Activated T-helper 1 cell treated with anti-CD3 and anti-CD28 coated beads, Interleukin-12 subunit alpha, Interleukin-12 subunit beta, Interleukin-2, Interleukin-4 antibody, amounts not matched to agents 30 ng/mL and 10 ng/mL and 1 ng/mL, durations not matched to agents 14 hours and 24 hours and 36 hours (primary cell): ENCODE measurements around the gene PPP1CA. TPM values are rescaled to one million over a fixed set of nuclear protein-coding genes. Genes with fewer than 3 reads are reported as not detected.
A peak's percentile ranks its signal among the peaks of the same experiment; 100 is the strongest.

ENCODE experiments used
- DNase-seq: peaks from one replicate; pipeline ENCODE4 v3.0.0; 2021; ENCODE audit warnings: low spot score
- H3K27ac Mint-ChIP-seq: one replicate; pipeline ENCODE4 v1.8.0; 2021; ENCODE audit warnings: mild to moderate bottlenecking, mixed read lengths
- H3K27me3 Mint-ChIP-seq: one replicate; pipeline ENCODE4 v1.8.0; 2022; ENCODE audit warnings: mild to moderate bottlenecking, moderate library complexity, mixed read lengths; ENCODE audit not compliant: insufficient read depth
- H3K36me3 Mint-ChIP-seq: one replicate; pipeline ENCODE4 v1.8.0; 2021; ENCODE audit warnings: low read depth, mixed read lengths
- H3K4me1 Mint-ChIP-seq: one replicate; pipeline ENCODE4 v1.8.0; 2021; ENCODE audit warnings: low read depth, mixed read lengths
- H3K4me3 Mint-ChIP-seq: one replicate; pipeline ENCODE4 v1.8.0; 2021; ENCODE audit warnings: mild to moderate bottlenecking, moderate library complexity, mixed read lengths
- H3K9me3 Mint-ChIP-seq: one replicate; pipeline ENCODE4 v1.8.0; 2021; ENCODE audit warnings: mixed read lengths
- intact Hi-C: fragments of 100-400 bp; cut with micrococcal nuclease; formaldehyde crosslinking; loops from one replicate; pipeline ENCODE4 v1.15.1; 2024
- total RNA-seq: library from RNA; stranded (reverse); gene quantifications from 2 replicates; pipeline ENCODE4 v1.2.3, GENCODE V29; 2022

The PPP1CA gene
- total RNA-seq, 1 donor from 2014 or later = 260 TPM

GRCh38 chr11:67418476-67419281 lies 17.0 kb upstream of the PPP1CA start:
- Mint-ChIP-seq H3K9me3 (no peaks in the 10 kb centered on the region), H3K27me3 (peaks cover 20% of the 10 kb centered on the region), H3K36me3 (no peaks in the 10 kb centered on the region), H3K27ac (no peak overlapping the region), H3K4me3 (peak overlapping the region; percentile 37), H3K4me1 (peaks cover 22% of the 10 kb centered on the region)
- intact Hi-C loops = no loop called here
- DNase-seq = no peak

DNA sequence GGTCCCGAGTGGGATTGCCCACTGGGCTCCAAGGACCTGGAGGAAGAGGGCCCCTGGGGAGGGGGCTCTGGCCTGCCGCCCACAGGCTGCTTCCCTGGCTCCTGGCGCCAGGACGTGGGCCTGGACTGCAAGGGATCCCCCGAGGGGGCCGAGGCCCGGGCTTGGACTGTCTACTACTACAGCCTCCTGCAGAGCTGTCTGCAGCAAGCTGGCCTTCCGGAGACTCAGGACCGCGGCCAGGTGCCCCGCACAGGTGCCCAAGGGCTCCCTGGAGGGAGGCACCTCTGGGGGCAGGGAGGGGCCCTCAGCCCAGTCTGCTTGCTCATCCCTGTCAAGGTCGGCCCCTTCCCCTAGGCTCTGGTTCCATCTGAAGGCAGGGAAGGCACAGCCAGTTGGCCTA lies 15.8 kb upstream of the PPP1CA start:
- intact Hi-C loops = no loop called here
- no peaks in the 10 kb centered on the region for H3K9me3 Mint-ChIP-seq
- peaks cover 3% of the 10 kb centered on the region for H3K36me3 Mint-ChIP-seq
- peaks cover 20% of the 10 kb centered on the region for H3K27me3 Mint-ChIP-seq
- H3K4me1 Mint-ChIP-seq = peaks cover 26% of the 10 kb centered on the region
- DNase-seq = no peak
- no peak overlapping the region for H3K4me3 Mint-ChIP-seq
- no peak overlapping the region for H3K27ac Mint-ChIP-seq

DNA sequence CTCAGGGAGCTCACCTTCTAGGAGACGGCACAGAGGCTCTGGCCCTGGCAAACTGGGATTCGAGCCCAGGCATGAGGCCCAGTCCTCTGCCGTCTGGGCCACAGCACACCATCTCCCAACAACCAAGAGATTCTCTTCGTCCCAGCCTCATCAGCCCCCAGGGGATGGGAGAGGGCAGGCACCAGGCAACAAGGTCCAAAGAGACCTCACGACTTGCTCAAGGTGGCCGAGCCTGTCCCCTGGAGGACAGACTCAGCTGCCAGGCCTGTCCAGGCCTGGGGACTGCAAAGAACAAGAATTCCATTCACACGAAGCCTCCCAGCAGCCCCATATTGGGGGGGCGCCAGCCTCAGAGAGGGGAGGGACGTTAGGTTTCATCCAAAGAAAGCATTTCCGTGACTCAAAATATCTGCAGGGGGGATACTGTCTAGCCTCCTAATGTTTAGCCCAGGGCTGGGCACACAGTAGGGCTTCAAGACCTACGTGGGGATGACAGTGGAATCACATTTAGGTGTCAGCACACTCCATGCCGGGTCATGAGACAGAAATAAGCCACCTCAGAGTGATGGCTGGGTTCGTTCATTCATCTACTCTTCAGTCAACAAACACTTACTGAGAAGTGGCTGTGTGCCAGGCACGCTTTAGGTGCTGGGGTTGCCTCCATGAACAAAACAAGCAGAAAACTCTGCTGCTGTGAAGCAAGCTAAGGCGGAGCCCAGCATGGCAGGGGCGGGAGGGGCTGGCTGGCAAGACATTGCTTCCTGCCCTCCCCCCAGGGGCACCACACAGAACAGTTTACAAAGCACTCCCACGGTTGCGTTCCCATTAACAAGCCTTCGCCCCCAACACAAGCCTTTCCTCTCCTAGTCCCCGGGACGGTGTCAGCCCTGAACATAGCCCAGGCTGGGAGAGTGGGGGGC lies 15.0 kb upstream of the PPP1CA start:
- DNase-seq = no peak
- Mint-ChIP-seq H3K27ac (peak overlapping the region; percentile 15), H3K4me1 (peaks cover 33% of the 10 kb centered on the region), H3K36me3 (peaks cover 3% of the 10 kb centered on the region), H3K4me3 (no peak overlapping the region), H3K27me3 (peaks cover 20% of the 10 kb centered on the region), H3K9me3 (no peaks in the 10 kb centered on the region)
- intact Hi-C loops = no loop called here

- Mint-ChIP-seq H3K36me3 (peaks cover 3% of the 10 kb centered on the region), H3K27ac (no peak within 1 kb of the TSS), H3K27me3 (peaks cover 20% of the 10 kb centered on the region), H3K4me3 (no peak within 1 kb of the TSS), H3K4me1 (peaks cover 31% of the 10 kb centered on the region), H3K9me3 (no peaks in the 10 kb centered on the region)
- intact Hi-C loops = no loop called here
- no peak for DNase-seq
Observed at GRCh38 chr11:67415501-67416304, 14.0 kb upstream of the PPP1CA start, which contains the start of gene CARNS1. TSS of gene CARNS1 (plus strand) at chr11:67415678. CDS start at chr11:67416200, 522 bp downstream.

DNA sequence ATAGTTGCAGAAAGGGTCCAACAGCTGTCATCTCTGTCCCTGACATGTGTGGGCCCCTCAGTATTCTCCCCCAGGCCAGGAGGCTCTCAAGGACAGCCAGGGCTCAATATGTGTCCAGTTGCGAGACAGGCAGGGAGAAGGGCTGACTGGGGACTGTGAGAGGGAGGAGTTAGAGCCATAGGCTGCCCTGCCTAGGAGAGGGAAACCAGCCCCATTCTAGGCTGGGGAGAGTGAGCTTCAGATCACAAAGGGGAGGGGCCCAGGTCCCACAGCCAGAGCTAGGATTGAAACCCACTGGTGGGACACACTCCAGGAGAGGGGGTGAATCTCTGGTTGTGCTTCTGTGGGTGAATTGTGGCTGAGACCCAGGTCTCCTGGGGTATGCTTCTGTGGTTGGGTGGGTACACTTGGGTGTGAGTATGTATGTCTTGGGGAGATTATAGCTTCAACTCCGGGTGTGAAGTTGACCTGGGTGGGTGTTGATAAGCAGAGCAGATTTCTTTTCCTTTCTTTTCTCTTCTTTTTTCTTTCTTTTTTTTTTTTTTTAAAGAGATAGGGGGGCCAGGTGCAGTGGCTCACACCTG lies 11.7 kb upstream of the PPP1CA start:
- H3K27ac Mint-ChIP-seq = peak overlapping the region; percentile 38
- H3K9me3 Mint-ChIP-seq = no peaks in the 10 kb centered on the region
- peaks cover 20% of the 10 kb centered on the region for H3K27me3 Mint-ChIP-seq
- peaks cover 45% of the 10 kb centered on the region for H3K4me1 Mint-ChIP-seq
- peaks cover 11% of the 10 kb centered on the region for H3K36me3 Mint-ChIP-seq
- no peak for DNase-seq
- no peak overlapping the region for H3K4me3 Mint-ChIP-seq
- intact Hi-C loops = no loop called here

DNA sequence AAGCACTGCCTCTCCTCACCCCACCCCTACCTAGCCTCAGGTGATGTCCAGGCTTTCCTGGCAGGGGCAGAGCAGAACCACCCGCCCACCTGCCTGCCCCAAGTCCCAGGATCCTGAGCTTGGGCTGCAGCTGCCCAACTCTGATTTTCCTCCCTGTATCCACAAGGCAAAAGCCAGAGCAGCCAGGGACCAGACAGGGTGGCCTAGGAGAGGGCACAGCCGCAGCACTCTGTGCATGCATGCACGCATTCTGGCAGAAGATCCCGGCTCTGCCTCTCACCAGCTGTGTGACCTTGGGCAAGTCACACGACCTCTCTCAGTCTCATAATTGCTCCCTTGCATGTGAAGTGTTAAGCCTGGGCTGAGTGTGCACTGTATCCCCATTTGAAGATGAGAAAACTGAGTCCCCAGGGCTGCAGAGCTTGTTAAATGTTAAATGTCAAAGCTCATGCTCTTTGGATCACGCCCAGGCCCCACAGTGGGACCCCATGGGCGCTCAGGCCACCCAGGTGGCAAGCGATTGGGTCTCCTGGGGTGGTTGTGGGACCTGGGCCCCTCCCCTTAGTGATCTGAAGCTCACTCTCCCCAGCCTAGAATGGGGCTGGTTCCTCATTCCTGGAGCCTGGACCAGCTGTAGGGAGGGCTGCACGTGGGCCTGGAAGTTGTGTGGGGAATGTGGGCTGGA lies 11.0 kb upstream of the PPP1CA start:
- intact Hi-C loops = no loop called here
- no peak for DNase-seq
- Mint-ChIP-seq H3K9me3 (no peaks in the 10 kb centered on the region), H3K27me3 (peaks cover 20% of the 10 kb centered on the region), H3K4me1 (peaks cover 52% of the 10 kb centered on the region), H3K36me3 (peaks cover 14% of the 10 kb centered on the region), H3K4me3 (no peak overlapping the region), H3K27ac (peak overlapping the region; percentile 29)

DNA sequence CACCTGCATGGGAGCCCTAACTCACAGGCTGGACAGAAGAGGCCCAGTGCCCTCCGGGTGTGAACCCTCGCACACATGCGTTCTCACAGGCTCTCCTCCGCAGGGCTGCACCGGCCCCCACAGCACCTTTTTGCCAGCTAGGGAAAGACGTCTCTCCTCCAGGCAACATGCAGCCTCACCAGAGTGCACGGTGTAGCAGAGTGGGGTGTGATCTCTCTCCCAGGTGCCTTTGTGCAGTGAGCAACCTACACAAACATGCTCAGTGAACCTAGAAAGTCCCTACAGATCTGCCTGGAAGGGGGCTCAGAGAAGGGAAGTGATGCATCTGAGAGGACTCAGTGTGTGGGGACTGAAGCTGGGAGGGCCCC lies 10.1 kb upstream of the PPP1CA start:
- peak overlapping the region; percentile 33 for H3K4me3 Mint-ChIP-seq
- no peak overlapping the region for H3K27ac Mint-ChIP-seq
- peaks cover 21% of the 10 kb centered on the region for H3K36me3 Mint-ChIP-seq
- H3K4me1 Mint-ChIP-seq = peaks cover 59% of the 10 kb centered on the region
- H3K27me3 Mint-ChIP-seq = peaks cover 18% of the 10 kb centered on the region
- H3K9me3 Mint-ChIP-seq = no peaks in the 10 kb centered on the region
- no peak for DNase-seq
- intact Hi-C loops = no loop called here

- Mint-ChIP-seq H3K4me3 (peak overlapping the region; percentile 84), H3K4me1 (peaks cover 59% of the 10 kb centered on the region)
Observed at GRCh38 chr11:67410984-67411784, 9.5 kb upstream of the PPP1CA start.

GRCh38 chr11:67410369-67410831 lies 8.7 kb upstream of the PPP1CA start:
- H3K9me3 Mint-ChIP-seq = no peaks in the 10 kb centered on the region
- peaks cover 28% of the 10 kb centered on the region for H3K36me3 Mint-ChIP-seq
- intact Hi-C loops = no loop called here

More at GRCh38 chr11:67410984-67411784, 9.5 kb upstream of the PPP1CA start:
- Mint-ChIP-seq H3K27ac (peak overlapping the region; percentile 8), H3K9me3 (no peaks in the 10 kb centered on the region), H3K36me3 (peaks cover 26% of the 10 kb centered on the region), H3K27me3 (peaks cover 12% of the 10 kb centered on the region)
- intact Hi-C loops = no loop called here
- no peak for DNase-seq

DNA sequence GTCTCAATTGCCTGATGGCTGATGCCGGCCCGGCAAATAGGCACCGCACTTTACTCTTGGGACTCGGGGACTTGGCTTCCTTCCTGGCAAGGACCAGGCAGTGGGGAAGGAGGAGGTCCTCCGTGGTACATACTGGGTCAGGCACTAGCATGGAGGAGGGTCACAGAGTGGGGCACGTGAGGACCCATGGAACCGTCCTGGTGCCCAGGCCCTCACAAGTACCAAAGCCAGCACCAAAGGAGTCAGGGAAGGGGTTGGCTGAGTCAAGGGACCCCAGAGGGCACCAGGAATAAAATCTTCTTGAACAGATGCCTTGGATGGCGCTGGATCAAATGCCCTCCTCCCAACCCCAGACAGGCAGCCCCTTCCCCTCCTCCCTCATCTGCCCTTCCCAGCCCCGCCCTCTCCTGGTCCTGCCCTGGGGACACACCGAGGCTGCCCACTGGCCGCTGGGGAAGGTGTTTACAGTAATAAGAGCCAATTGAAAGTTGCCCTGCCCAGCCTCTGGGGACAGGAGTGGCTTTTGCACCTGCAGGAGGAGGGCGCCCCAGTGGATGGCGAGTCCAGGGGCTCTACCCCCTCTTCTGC lies 8.2 kb upstream of the PPP1CA start:
- Mint-ChIP-seq H3K9me3 (no peaks in the 10 kb centered on the region), H3K4me1 (peaks cover 69% of the 10 kb centered on the region), H3K4me3 (peak overlapping the region; percentile 84), H3K27me3 (peaks cover 7% of the 10 kb centered on the region), H3K27ac (peak overlapping the region; percentile 94), H3K36me3 (peaks cover 28% of the 10 kb centered on the region)
- DNase-seq = no peak
- intact Hi-C loops = loop anchor here (1.0 to 10.0 kb wide), 4 partner anchors 11 to 1555 kb away; partner anchors contain the start of genes CFL1, CHKA and NDUFV1

More at GRCh38 chr11:67410369-67410831, 8.7 kb upstream of the PPP1CA start:
- Mint-ChIP-seq H3K4me3 (peak overlapping the region; percentile 84), H3K27me3 (peaks cover 10% of the 10 kb centered on the region), H3K4me1 (peaks cover 64% of the 10 kb centered on the region), H3K27ac (peak overlapping the region; percentile 71)
- DNase-seq = no peak

GRCh38 chr11:67409261-67409666 lies 7.6 kb upstream of the PPP1CA start:
- Mint-ChIP-seq H3K27me3 (peaks cover 2% of the 10 kb centered on the region), H3K9me3 (no peaks in the 10 kb centered on the region), H3K4me3 (peak overlapping the region; percentile 88), H3K4me1 (peaks cover 75% of the 10 kb centered on the region), H3K36me3 (peaks cover 32% of the 10 kb centered on the region), H3K27ac (peak overlapping the region; percentile 94)
- intact Hi-C loops = loop anchor here (1.0 to 10.0 kb wide), 4 partner anchors 12 to 1554 kb away; partner anchors contain the start of genes CFL1, CHKA and NDUFV1
- peak; percentile 78 for DNase-seq
